ENCODE measurements around the gene PAQR5.

Gene PAQR5

DNA sequence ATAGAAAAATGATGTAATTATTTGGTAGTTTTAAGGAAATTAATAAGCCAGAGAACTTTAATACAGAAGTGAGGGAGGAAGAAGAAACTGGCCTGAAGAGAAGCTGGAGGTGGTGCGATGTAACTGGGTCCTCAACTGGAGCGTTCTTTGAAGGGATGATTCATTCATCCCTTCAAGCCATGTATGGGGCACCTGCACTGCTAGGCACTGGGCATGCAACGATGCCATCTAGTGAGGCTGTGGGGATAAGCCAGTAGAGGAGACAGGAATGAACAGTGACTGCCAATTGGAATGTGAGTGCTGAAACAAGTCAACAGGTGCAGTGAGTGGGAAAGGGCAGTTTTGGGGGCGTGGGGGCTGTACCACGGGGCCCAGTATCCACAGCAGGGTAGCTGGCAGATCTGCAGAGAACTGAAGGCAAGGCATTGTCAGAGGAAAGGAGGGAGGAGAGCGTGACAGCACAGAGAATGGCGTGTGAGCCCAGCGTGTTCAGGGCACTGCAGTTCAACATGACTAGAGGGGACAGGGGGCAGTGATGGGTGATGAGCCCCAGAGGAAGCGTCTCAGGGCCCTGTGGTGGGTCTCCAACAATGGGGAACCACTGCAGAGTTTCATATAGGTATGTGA lies 111.6 kb downstream of the PAQR5 start:
- peak; percentile 47 for DNase-seq (ENCODE audit: low read depth)
- no peak overlapping the region for H3K4me3 ChIP-seq (ENCODE audit: low read depth, low read length)
- TF ChIP-seq, protein P1, sequence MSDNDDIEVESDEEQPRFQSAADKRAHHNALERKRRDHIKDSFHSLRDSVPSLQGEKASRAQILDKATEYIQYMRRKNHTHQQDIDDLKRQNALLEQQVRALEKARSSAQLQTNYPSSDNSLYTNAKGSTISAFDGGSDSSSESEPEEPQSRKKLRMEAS (IDR thresholded peaks at IDR 0.05; ENCODE audit: low read depth, low read length), result no peak
- TF ChIP-seq, protein P2, sequence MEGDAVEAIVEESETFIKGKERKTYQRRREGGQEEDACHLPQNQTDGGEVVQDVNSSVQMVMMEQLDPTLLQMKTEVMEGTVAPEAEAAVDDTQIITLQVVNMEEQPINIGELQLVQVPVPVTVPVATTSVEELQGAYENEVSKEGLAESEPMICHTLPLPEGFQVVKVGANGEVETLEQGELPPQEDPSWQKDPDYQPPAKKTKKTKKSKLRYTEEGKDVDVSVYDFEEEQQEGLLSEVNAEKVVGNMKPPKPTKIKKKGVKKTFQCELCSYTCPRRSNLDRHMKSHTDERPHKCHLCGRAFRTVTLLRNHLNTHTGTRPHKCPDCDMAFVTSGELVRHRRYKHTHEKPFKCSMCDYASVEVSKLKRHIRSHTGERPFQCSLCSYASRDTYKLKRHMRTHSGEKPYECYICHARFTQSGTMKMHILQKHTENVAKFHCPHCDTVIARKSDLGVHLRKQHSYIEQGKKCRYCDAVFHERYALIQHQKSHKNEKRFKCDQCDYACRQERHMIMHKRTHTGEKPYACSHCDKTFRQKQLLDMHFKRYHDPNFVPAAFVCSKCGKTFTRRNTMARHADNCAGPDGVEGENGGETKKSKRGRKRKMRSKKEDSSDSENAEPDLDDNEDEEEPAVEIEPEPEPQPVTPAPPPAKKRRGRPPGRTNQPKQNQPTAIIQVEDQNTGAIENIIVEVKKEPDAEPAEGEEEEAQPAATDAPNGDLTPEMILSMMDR (IDR thresholded peaks at IDR 0.05; ENCODE audit: low read depth, low read length), result peak; percentile 28
- TF ChIP-seq POLR2A (IDR thresholded peaks at IDR 0.05; ENCODE audit: extremely low read depth, insufficient read length), result no peak

DNA sequence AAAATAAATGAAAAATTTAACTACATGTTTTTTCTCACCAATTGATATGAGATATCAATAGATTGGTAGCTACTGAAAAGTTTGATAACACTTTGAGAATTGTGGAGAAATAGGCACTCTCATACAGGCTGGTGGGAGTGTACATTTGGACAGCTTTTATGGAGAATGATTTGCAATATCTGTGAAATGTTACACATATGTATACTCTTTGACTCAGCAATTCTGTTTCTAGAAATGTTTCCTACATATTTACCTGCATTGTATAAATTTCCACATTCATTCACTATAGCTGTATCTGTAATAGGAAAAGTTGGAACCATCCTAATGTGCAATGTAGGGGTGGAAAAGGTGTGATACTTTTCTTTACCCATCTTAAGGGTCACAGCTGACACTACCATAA lies 113.6 kb downstream of the PAQR5 start:
- H3K4me3 ChIP-seq (ENCODE audit: low read depth, low read length), result no peak overlapping the region
- DNase-seq (ENCODE audit: low read depth), result no peak
- TF ChIP-seq POLR2A (IDR thresholded peaks at IDR 0.05; ENCODE audit: extremely low read depth, insufficient read length) (no peak), MYC (IDR thresholded peaks at IDR 0.05; ENCODE audit: low read depth, low read length) (no peak)
- TF ChIP-seq, protein P1 (IDR thresholded peaks at IDR 0.05; ENCODE audit: low read depth, low read length), result no peak
- TF ChIP-seq, protein P2 (IDR thresholded peaks at IDR 0.05; ENCODE audit: low read depth, low read length), result no peak

DNA sequence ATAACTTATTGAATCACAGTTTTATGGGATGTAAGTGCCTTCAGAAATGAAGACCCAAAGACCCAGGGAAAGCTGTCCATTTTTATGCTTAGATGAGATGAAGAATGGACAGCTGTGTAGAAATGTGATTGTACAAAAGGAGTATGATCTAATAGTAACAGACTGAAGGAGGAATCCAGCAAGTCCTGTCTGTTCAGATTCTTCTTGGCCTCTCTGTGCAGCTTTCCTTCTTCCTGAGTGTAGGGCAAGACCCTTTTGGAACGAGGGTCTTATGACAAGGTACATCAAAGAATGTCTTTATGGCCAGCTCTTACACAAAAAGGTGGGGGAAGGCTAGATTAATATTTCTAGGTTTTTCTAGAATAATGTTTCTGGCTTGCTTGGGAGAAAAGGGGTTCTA lies 114.0 kb downstream of the PAQR5 start:
- DNase-seq (ENCODE audit: low read depth), result no peak
- no peak overlapping the region for H3K4me3 ChIP-seq (ENCODE audit: low read depth, low read length)
- no peak for TF ChIP-seq POLR2A (IDR thresholded peaks at IDR 0.05; ENCODE audit: extremely low read depth, insufficient read length)
- TF ChIP-seq, protein P2 (IDR thresholded peaks at IDR 0.05; ENCODE audit: low read depth, low read length), result no peak
- TF ChIP-seq MYC (IDR thresholded peaks at IDR 0.05; ENCODE audit: low read depth, low read length), result no peak
- TF ChIP-seq, protein P1 (IDR thresholded peaks at IDR 0.05; ENCODE audit: low read depth, low read length), result no peak

DNA sequence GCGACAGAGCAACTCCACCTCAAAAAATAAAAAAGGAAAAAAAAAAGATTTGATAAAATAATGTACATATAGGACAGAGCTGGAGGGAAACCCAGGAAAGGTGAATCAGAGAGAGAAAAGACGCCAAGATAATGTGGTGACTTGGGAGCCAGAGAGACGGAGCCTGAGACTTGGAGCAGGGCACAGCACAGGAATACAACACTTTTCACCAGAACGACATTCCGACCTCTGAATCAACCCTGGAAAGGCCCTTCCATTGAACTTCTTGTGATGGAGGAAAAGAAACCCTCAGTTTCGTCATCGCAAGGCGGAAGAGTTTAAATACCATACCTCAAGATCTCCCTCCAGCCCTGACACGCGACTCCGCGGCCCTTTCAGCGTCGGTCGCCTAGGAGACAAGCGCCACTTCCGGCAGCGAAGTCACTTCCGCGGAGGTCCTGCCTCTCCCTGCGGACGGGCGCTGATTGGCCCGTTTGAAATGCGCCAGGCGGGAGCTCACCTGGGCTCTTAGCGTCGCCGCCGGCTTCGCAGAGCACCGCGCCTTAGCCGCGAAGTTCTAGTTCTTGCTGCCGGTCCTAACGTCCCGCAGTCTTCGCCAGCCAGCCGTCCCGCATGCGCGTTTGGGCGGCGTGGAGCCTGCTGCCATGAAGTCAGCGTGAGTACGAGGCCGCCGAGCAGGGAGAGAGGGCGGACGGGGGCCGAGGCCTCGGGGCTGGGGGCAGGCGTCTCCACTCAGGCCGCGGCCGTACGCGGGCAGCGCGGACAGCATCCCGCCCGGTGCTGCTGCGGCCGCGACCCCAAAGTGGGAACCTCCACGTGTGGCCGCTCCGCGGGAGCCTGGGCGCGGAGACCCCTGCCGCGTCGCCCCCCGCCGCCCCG lies 115.3 kb downstream of the PAQR5 start, which contains the start of gene KIF23:
Gene KIF23 (plus strand): TSS at position 528 of the 879 bp plus-strand sequence. CDS start 117 bp downstream, at position 645.
- peak; percentile 95 for DNase-seq (ENCODE audit: low read depth)
- TF ChIP-seq, protein P1 (IDR thresholded peaks at IDR 0.05; ENCODE audit: low read depth, low read length), result peak; percentile 91
- peak; percentile 90 for TF ChIP-seq MYC (IDR thresholded peaks at IDR 0.05; ENCODE audit: low read depth, low read length)
- peak; percentile 53 for TF ChIP-seq POLR2A (IDR thresholded peaks at IDR 0.05; ENCODE audit: extremely low read depth, insufficient read length)
- TF ChIP-seq, protein P2 (IDR thresholded peaks at IDR 0.05; ENCODE audit: low read depth, low read length), result no peak
- H3K4me3 ChIP-seq (ENCODE audit: low read depth, low read length), result peak within 1 kb of the TSS; percentile 85

DNA sequence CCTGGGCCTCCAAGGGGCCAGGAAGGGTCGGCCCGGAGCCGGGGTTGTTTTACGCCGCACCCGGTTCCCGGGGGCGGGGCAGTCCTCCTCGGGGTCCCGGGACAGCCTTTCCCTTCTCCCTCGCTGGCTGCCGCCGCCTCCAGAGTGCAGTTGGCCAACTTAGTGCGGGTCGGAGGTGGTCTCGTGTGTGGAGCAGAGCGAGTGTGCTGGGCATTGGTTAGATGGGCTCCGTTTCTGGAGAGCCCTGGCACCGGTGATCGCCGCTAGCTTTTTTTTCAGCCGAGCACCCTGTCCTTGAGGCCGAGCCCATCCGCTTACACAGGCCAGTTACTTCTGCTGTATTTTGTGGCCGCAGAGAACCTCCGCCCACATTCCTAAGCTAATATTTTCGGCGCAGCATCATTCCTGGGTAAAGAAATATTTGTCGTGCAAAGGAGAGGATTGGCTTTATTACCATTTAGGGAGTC lies 116.0 kb downstream of the PAQR5 start:
- H3K4me3 ChIP-seq (ENCODE audit: low read depth, low read length), result peak overlapping the region; percentile 85
- peak; percentile 73 for DNase-seq (ENCODE audit: low read depth)
- TF ChIP-seq, protein P1 (IDR thresholded peaks at IDR 0.05; ENCODE audit: low read depth, low read length), result 0 out of 2 replicates have a peak, but pooled peaks have one; percentile 15
- TF ChIP-seq, protein P2 (IDR thresholded peaks at IDR 0.05; ENCODE audit: low read depth, low read length), result no peak

All from NB4 (cell line).